SKM-1 treated with dmso at 0.1 percent for 144 hours (cell line): Measurements from ENCODE around the gene PPOX.

ENCODE experiments used
- DNase-seq: peaks from one replicate; lab custom pipeline; 2025; ENCODE audit not compliant: unreplicated experiment; lab: John Stamatoyannopoulos, UW

PPOX gene

GRCh38 chr1:161165742-161166668 is at the start of gene PPOX:
Gene PPOX (plus strand): TSS chr1:161166426. CDS start chr1:161166848, 422 bp downstream.
- peak; percentile 100 for DNase-seq

GRCh38 chr1:161117759-161118581 is 48.3 kb upstream of the PPOX start, which contains the start of the genes NIT1 and PFDN2:
Gene NIT1 (plus strand): TSS chr1:161118105. CDS start chr1:161118177, 72 bp downstream.
Gene PFDN2 (minus strand): TSS chr1:161118037. CDS start chr1:161118026, 11 bp downstream.
- DNase-seq: peak; percentile 84

GRCh38 chr1:161119092-161119903 is 46.9 kb upstream of the PPOX start:
- peak; percentile 60 for DNase-seq

GRCh38 chr1:161121042-161121650 is 45.1 kb upstream of the PPOX start:
- no peak for DNase-seq

DNA sequence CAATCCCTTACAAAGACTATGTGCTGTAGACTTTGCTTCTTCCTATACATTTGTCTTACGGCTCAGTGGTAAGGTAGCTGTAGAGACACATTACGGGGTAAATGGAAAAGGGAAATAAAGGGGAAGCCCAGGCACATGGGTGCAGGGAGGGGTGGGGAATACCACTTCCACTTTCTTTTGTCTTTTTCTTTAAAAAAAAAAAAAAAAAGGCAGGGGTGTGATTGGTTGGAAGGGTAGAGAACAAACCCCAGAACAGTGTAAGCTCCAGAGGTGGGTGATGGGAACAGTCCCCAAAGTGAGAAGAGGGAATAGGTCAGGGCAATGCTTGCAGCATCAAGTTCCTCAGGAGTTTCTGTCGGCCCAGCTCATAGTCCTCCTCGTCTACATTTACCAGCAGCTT is 44.4 kb upstream of the PPOX start:
- DNase-seq: peak; percentile 63

DNA sequence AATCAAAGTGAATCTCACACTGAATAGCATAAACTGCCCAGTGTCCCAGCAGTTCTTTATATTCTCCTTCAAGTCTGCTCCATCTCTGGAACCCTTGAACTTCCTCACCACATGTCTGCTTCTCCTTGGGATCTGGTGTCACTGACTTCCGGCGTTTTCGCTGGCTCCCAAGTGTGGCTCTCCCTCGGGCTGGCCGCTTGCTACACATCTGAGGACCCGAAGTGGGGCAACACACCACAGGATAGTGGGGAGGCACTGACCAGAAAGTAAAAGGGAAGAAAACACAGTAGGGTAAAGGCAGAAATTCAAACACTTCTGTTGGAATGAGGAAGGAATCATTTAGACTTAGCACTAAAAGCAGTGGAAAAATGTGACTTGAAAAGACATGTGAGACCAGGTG is 43.3 kb upstream of the PPOX start:
- no peak for DNase-seq

DNA sequence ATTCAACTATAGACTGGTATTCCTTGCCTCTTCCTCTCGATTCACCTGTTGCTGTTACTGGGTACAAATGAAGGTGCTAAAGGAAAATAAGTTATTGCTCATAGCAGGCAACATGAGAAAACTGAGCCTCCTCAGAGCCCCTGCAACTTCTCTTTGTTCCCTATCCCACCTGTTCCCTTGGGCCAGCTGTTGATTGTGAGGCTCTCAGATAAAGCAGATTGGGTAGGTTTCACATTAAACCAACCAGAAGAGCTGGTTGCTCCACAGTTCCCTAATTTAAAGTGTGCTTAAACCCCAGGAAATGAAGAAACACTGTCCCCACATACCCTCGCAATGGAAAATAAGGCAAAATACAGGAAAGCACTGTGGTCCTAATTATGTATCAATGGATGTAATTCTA is 38.6 kb upstream of the PPOX start:
- peak; percentile 58 for DNase-seq

- DNase-seq: no peak
Observed at GRCh38 chr1:161128591-161129420, 37.4 kb upstream of the PPOX start.

DNA sequence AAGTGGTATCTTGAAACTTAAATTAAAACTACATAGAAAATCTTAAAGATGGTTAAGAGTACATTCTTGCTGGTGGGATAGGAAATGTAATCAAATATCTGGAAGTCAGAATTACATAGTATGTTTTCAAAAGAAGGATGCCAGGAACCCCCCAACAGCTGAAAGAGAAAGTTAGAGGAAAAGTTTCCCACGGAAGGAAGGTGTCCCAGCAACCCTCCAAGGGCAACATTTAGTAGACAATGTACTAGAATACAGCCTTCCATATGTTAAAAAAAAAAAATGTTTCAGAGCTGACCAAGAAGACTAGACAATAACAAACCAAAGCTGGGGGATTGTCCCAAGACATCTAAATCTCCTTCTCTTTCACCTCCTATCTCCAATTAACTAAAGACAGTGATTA is 36.0 kb upstream of the PPOX start:
- DNase-seq: no peak

- DNase-seq: no peak
Observed at GRCh38 chr1:161131523-161132409, 34.5 kb upstream of the PPOX start.

DNA sequence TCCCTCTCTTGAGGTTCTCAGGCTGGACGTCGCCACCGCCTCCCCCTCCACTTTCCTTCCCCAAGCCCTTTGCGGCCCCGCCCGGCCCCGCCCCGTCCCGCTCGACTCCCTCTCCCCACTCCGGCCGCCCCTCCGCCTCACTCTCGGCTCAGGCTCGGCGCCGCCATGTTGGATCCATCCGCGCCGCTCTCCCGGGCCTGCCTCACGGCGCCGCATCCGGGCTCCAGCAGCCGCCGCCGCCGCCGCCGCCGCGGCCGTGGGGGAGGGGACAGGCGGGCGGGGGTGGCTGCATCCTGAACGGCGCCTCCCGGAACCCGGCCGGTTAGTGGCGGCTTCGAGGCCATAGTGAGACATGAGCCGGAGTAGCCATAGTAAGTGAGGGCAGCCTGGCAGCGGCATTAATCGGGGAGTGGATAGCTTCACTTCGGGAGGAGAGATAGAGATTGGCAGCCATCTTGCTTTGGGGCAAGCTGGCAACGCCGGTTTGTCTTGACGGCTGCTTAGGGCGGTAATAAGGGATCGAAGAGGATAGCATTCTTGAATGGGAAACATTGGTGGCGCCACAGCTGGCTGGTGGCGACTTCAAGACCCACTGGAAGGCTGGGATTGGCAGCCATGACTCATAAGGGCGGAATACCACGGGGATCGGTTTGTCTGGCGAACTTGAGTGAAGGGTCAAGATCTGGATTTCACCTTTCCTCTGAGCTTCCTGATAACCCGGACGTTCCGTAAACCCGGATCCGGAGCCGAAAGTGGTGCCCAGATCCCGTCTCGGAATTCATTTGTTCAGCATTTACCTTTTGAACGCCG is 33.6 kb upstream of the PPOX start, which contains the start of gene DEDD:
Gene DEDD, minus strand, starts transcription at position 258 of the 810 bp plus-strand sequence. CDS start 8,205 bp downstream, outside the sequence.
- peak; percentile 98 for DNase-seq

GRCh38 chr1:161133220-161133740 is 32.9 kb upstream of the PPOX start:
- no peak for DNase-seq

- DNase-seq: no peak
Observed at GRCh38 chr1:161137881-161138280, 28.3 kb upstream of the PPOX start.

GRCh38 chr1:161138431-161138830 is 27.8 kb upstream of the PPOX start:
- DNase-seq: no peak

- no peak for DNase-seq
Observed at GRCh38 chr1:161139766-161140165, 26.5 kb upstream of the PPOX start.

GRCh38 chr1:161140755-161141400 is 25.3 kb upstream of the PPOX start:
- no peak for DNase-seq

GRCh38 chr1:161145832-161146231 is 20.4 kb upstream of the PPOX start:
- no peak for DNase-seq
